Vagina (tissue), 2 donors: ENCODE results near the gene POPDC2. TPM values are rescaled to one million over a fixed set of nuclear protein-coding genes. Genes with fewer than 3 reads are reported as not detected.
A peak's percentile ranks its signal among the peaks of the same experiment; 100 is the strongest.
"Not testable (repeated sequence)": the region's sequence is repeated elsewhere in the genome, so short reads cannot be mapped to it uniquely, and the experiment has no call there.

Experiments
- DNase-seq, 2 donors: peaks; one replicate each; pipeline ENCODE4 v3.0.0-alpha.2; 2017; ENCODE audit errors: extremely low spot score in 2 of 2
- H3K27ac ChIP-seq: fragments of 200-600 bp; sonication (generic); one replicate; pipeline ENCODE4 v1.5.1; 2019
- H3K27me3 ChIP-seq: fragments of 200-600 bp; sonication (generic); one replicate; pipeline ENCODE4 v1.5.1; 2019
- H3K36me3 ChIP-seq, 2 donors: fragments of 200-600 bp; sonication (generic); one replicate each; pipeline ENCODE4 v1.5.1; 2017 to 2019
- H3K4me1 ChIP-seq: fragments of 200-600 bp; sonication (generic); one replicate; pipeline ENCODE4 v1.5.1; 2019
- H3K4me3 ChIP-seq, 2 donors: fragments of 200-600 bp; sonication (generic); 1 replicate in 1 of 2; 2 replicates in 1 of 2; pipeline ENCODE4 v1.5.1; 2016 to 2019
- H3K9me3 ChIP-seq: fragments of 200-600 bp; sonication (generic); one replicate; pipeline ENCODE4 v1.5.1; 2019
- POLR2A ChIP-seq, 2 donors: fragments of 450-650 bp; IDR thresholded peaks; one replicate each; pipeline ENCODE4 v1.6.1; 2017; ENCODE audit warnings: antibody characterized with exemption in 2 of 2, mild to moderate bottlenecking in 2 of 2, moderate library complexity in 2 of 2
- POLR2AphosphoS5 ChIP-seq, 2 donors: sonication (generic); formaldehyde crosslinking; IDR thresholded peaks; one replicate each; pipeline ENCODE4 v1.9.0; 2017; ENCODE audit warnings: antibody characterized with exemption in 2 of 2, mild to moderate bottlenecking in 2 of 2, low read depth in 1 of 2; ENCODE audit not compliant: insufficient read depth in 1 of 2
- intact Hi-C: fragments of 100-400 bp; cut with DNase I; formaldehyde crosslinking; loops from one replicate; pipeline ENCODE4 v1.15.1; 2023
- total RNA-seq: library from RNA; depleted of rRNA; stranded (reverse); fragments of >200 nt; gene quantifications from one replicate; pipeline ENCODE4 v1.2.3, GENCODE V29; 2016
- TF ChIP-seq, protein P1 (sequence below), 3 experiments: fragments of 450-650 bp in 2 of 3; fragments of 200-600 bp in 1 of 3; sonication (generic) in 1 of 3; IDR thresholded peaks; one replicate each; pipeline ENCODE4 v1.5.1; 2017 to 2019; ENCODE audit warnings: antibody characterized with exemption in 3 of 3, mild to moderate bottlenecking in 2 of 3, moderate library complexity in 2 of 3

Gene POPDC2
- total RNA-seq, 1 donor from 2014 or later = 3.4 TPM

DNA sequence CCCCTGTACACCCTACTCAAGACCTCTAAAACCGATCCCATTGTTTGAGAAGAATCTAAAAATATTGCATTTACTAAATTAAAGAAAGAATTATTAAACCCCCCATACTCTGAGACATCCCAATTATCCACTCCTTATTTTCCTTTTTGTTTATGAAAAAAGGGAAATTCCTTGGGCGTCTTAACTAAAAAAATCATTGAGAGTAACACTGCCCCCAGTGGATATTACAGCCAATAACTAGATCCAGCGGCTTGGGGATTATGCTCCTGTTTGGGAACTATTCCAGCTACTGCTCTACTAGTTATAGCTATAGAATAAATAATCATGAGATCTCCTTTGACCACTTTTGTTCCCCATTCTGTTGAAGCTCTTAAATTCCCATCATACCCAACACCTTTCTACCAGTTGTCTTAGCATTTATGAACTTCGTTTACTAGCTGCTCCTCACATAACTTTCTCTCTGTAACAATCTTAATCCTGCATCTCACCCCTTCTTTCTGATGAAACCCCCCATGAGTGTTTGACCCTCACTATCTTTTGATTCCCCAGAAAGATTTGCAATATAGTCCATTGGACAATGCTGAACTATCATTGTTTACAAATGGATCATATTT, 29.8 kb upstream of the POPDC2 start:
- no peak overlapping the region for H3K27ac ChIP-seq
- no peaks in the 10 kb centered on the region for H3K4me1 ChIP-seq
- H3K4me3 ChIP-seq = no peak overlapping the region
- intact Hi-C loops = no loop called here
- no peaks in the 10 kb centered on the region for H3K9me3 ChIP-seq
- DNase-seq = no peak
- TF ChIP-seq, protein P1, sequence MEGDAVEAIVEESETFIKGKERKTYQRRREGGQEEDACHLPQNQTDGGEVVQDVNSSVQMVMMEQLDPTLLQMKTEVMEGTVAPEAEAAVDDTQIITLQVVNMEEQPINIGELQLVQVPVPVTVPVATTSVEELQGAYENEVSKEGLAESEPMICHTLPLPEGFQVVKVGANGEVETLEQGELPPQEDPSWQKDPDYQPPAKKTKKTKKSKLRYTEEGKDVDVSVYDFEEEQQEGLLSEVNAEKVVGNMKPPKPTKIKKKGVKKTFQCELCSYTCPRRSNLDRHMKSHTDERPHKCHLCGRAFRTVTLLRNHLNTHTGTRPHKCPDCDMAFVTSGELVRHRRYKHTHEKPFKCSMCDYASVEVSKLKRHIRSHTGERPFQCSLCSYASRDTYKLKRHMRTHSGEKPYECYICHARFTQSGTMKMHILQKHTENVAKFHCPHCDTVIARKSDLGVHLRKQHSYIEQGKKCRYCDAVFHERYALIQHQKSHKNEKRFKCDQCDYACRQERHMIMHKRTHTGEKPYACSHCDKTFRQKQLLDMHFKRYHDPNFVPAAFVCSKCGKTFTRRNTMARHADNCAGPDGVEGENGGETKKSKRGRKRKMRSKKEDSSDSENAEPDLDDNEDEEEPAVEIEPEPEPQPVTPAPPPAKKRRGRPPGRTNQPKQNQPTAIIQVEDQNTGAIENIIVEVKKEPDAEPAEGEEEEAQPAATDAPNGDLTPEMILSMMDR (IDR thresholded peaks at IDR 0.05) = peak in 1 of 3 experiments; percentile 7
- no peak for TF ChIP-seq POLR2A (IDR thresholded peaks at IDR 0.05)
- no peaks in the 10 kb centered on the region for H3K36me3 ChIP-seq
- H3K27me3 ChIP-seq = no peaks in the 10 kb centered on the region

DNA sequence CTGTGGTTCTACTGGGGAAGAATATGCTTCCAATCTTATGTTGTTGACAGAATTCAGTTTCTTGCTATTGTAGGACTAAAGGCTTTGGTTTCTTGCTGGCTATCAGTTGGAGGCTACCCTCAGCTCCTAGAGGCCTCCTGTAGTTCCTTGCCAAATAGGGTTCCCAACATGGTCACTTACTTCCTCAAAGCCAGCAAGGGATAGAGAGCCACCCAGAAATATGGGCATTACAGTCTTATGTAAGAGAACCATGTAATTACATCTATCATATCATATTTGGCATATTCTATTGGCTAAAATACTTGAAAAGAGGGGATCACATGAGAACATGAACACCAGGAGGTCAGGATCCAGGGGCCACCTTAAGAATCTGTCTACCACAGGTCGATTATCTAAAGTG, 23.0 kb upstream of the POPDC2 start:
- intact Hi-C loops = no loop called here
- Histone ChIP-seq H3K36me3 (no peaks in the 10 kb centered on the region), H3K27me3 (no peaks in the 10 kb centered on the region), H3K4me1 (no peaks in the 10 kb centered on the region), H3K4me3 (no peak overlapping the region), H3K9me3 (no peaks in the 10 kb centered on the region), H3K27ac (no peak overlapping the region)
- TF ChIP-seq, protein P1 (IDR thresholded peaks at IDR 0.05) = no peak
- TF ChIP-seq POLR2AphosphoS5 (IDR thresholded peaks at IDR 0.05; ENCODE audit: insufficient read depth in 1 of 2, low read depth in 1 of 2) (no peak), POLR2A (IDR thresholded peaks at IDR 0.05) (no peak)
- no peak for DNase-seq

DNA sequence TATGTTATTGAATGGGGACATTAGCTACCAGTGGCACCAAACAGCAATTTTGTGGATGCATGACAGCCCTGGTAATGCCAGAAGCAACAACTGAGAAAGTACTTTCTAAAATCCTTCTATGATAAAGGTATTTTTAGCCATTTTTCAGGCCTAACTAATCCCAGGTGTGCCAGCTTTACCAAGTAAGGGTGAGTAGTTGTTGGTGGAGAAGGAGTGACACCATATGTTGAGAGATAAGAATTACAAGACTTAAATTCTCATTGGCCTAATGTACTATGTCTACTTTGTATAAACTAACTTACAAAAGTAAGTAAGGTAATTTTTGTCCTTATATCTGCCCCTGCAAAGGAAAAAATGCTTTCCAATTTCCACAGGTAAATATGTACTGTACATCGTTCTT, 20.9 kb upstream of the POPDC2 start:
- no peaks in the 10 kb centered on the region for H3K36me3 ChIP-seq
- no peak overlapping the region for H3K4me3 ChIP-seq
- no peaks in the 10 kb centered on the region for H3K9me3 ChIP-seq
- H3K4me1 ChIP-seq = peaks cover 9% of the 10 kb centered on the region
- TF ChIP-seq, protein P1 (IDR thresholded peaks at IDR 0.05) = peak in 1 of 3 experiments; percentile 17
- TF ChIP-seq POLR2AphosphoS5 (IDR thresholded peaks at IDR 0.05; ENCODE audit: insufficient read depth in 1 of 2, low read depth in 1 of 2) = no peak
- no peak for DNase-seq
- H3K27ac ChIP-seq = no peak overlapping the region
- intact Hi-C loops = no loop called here
- no peaks in the 10 kb centered on the region for H3K27me3 ChIP-seq

DNA sequence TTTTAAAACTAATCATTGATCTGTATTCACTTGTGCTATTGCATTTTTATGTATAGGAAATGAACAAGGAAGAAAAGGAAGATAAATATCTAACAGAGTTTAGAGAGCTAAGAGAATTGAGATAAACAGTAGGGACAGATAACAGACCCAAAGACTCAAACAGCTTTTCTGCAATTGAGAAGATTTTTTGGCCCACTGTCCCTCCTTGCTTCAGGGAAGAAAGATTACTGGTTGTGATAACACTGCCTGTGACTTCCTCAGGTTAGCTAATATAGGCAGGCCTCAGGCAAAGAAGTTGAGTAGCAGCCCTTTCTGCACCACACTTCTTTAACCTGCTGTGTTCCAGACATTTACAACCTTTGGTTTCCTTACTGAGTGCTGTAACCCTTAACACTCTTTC, 19.5 kb upstream of the POPDC2 start:
- intact Hi-C loops = no loop called here

DNA sequence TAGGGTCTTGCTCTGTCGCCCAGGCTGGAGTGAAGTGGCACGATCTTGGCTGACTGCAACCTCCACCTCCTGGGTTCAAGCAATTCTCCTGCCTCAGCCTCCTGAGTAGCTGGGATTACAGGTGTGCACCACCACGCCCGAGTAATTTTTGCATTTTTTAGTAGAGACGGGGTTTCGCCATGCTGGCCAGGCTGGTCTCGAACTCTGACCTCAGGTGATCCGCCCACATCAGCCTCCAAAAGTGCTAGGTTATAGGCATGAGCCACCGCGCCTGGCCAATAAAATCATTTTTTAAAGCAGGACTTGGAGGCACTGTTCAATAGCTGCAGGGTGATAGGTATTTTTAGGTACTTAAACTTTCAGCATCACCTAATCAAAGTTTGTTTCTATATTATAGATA, 17.8 kb upstream of the POPDC2 start:
- intact Hi-C loops, H3K9me3 ChIP-seq, DNase-seq, H3K27me3 ChIP-seq, H3K4me3 ChIP-seq, H3K27ac ChIP-seq: not testable (repeated sequence)
- Histone ChIP-seq H3K36me3 (peaks cover 0 to 19% of the 10 kb centered on the region in 2 donors), H3K4me1 (peaks cover 20% of the 10 kb centered on the region)

More for the DNA sequence above, 19.5 kb upstream of the POPDC2 start:
- no peak for TF ChIP-seq POLR2A (IDR thresholded peaks at IDR 0.05)
- no peak for TF ChIP-seq POLR2AphosphoS5 (IDR thresholded peaks at IDR 0.05; ENCODE audit: insufficient read depth in 1 of 2, low read depth in 1 of 2)
- TF ChIP-seq, protein P1 (IDR thresholded peaks at IDR 0.05) = no peak
- Histone ChIP-seq H3K36me3 (peaks cover 0 to 2% of the 10 kb centered on the region in 2 donors), H3K4me1 (peaks cover 20% of the 10 kb centered on the region), H3K27me3 (no peaks in the 10 kb centered on the region), H3K4me3 (no peak overlapping the region), H3K9me3 (no peaks in the 10 kb centered on the region), H3K27ac (no peak overlapping the region)
- DNase-seq = no peak
